ENCODE measurements around the gene STPG1. TPM values are rescaled to one million over a fixed set of nuclear protein-coding genes. Genes with fewer than 3 reads are reported as not detected.
"Not testable (repeated sequence)": the region's sequence is repeated elsewhere in the genome, so short reads cannot be mapped to it uniquely, and the experiment has no call there.

STPG1 gene, protein sequence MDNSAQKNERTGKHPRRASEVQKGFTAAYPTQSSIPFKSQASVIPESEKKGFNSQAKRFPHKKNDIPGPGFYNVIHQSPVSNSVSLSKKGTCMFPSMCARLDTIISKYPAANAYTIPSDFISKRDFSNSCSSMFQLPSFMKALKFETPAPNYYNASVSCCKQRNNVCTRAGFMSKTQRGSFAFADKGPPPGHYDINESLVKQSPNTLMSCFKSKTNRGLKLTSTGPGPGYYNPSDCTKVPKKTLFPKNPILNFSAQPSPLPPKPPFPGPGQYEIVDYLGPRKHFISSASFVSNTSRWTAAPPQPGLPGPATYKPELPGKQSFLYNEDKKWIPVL
- polyA plus RNA-seq (ENCODE audit: insufficient read length), result 12.2 TPM
- long read RNA-seq, donor 1, partial matches to known transcripts, result 0 of 4 reads
- long read RNA-seq, donor 1, other reads (novel, unspliced or antisense), result 0 of 4 reads
- long read RNA-seq, donor 2, partial matches to known transcripts, result 5 of 7 reads
- long read RNA-seq, donor 2, other reads (novel, unspliced or antisense), result 0 of 7 reads
- long read RNA-seq, donor 3, partial matches to known transcripts, result 0 of 1 reads
- long read RNA-seq, donor 3, other reads (novel, unspliced or antisense), result 0 of 1 reads
- long read RNA-seq, donor 4, result 0 reads
- long read RNA-seq, donor 5, transcript STPG1-202 (9 exons, 2,715 nt), result major isoform, 7 of 7 reads
- long read RNA-seq, donor 5, partial matches to known transcripts, result 0 of 7 reads
- long read RNA-seq, donor 5, other reads (novel, unspliced or antisense), result 0 of 7 reads
- long read RNA-seq, donor 6, partial matches to known transcripts, result 0 of 2 reads
- long read RNA-seq, donor 6, other reads (novel, unspliced or antisense), result 0 of 2 reads
- long read RNA-seq, donor 7, partial matches to known transcripts, result 0 of 4 reads
- long read RNA-seq, donor 7, other reads (novel, unspliced or antisense), result 0 of 4 reads
- long read RNA-seq, donor 8, partial matches to known transcripts, result 0 of 2 reads
- long read RNA-seq, donor 8, other reads (novel, unspliced or antisense), result 0 of 2 reads

- DNase-seq, result peak; percentile 95
Observed at GRCh38 chr1:24413350-24414163, at the start of gene STPG1. STPG1 (minus strand) TSS chr1:24413782; CDS start chr1:24401388, 12,394 bp downstream.

DNA sequence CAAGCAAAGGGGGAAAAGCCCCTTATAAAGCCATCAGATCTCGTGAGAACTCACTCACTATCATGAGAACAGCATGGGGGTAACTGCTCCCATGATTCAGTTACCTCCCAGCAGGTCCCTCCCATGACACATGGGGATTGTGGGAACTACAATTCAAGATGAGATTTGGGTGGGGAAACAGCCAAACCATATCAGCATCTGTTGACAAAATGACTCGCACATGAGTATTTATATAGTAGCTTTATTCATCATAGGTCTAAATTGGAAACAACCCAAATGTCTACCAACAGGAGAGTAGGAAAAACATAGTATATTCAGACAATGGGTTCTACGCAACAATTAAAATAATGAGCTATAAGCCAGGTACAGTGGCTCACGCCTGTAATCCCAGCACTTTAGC, 48.5 kb upstream of the STPG1 start:
- DNase-seq, result not testable (repeated sequence)

DNA sequence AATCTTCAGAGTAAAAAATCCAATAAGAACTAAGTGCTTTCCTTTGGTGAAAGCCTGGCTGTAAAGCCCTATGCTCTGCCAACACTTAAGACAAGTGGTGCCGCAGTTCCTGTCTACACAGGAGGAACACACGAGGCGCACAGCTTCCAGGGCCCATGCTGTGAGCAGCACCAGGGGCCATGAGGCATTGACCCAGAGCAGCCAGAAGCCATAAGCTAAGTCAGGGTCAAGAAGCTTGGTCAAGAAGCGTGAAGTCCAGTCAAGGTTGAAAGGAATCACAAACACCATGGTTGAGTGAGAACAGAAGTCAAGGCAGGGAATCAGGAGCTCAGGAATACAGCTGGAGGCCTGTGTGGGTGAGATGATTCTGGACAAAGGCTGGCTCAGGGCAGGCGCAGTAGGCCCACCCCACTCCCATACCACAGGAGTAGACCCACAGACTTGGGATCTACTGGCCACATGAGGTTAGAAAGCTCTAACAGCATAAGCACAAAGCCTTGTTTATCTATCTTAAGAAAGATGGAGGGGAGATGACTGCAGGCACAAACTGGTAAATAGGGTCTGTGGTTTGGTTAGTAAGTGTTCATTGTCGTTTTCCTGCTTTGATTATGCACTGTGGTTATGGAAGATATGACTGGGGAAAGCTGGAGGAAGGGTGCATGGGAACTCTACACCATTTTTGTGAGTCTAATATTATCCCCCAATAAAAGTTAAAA, 46.1 kb upstream of the STPG1 start:
- DNase-seq, result no peak

DNA sequence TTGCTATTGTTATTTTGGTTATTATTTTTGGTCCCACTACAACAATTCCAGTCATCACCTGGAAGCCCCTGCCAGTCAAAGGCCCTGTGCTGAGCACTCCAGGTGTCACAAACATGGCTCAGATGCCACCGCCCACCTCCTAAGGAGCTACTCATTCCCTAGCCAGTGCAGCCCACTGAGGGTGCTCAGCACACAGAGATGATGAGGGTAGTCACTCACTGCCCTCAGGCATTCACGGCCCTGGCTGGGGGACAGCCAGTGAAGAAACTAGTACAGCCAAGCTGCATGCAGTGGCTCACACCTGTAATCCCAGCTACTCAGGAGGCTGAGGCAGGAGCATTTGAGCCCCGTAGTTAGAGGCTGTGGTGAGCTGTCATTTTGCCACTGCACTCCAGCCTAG, 44.3 kb upstream of the STPG1 start:
- DNase-seq, result no peak

DNA sequence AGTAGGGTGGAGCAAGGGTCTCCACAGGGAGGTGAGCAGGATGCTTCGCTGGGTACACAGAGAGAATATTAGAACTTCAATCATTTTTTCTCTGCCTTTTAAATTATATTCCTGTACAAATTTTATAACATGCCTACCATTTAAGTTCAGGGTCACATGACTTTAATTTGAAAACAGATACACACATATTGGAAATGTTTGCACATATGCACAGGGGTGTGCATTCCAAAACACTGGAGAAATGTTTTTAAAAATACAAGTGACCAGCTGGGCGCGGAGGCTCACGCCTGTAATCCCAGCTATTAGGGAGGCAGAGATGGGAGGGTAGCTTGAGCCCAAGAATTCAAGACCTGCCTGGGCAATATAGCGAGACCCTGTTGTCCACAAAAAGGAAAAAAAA, 41.7 kb upstream of the STPG1 start:
- no peak for DNase-seq

GRCh38 chr1:24454673-24455072, 41.1 kb upstream of the STPG1 start:
- DNase-seq, result no peak

- DNase-seq, result no peak
Observed at GRCh38 chr1:24452922-24453485, 39.4 kb upstream of the STPG1 start.

DNA sequence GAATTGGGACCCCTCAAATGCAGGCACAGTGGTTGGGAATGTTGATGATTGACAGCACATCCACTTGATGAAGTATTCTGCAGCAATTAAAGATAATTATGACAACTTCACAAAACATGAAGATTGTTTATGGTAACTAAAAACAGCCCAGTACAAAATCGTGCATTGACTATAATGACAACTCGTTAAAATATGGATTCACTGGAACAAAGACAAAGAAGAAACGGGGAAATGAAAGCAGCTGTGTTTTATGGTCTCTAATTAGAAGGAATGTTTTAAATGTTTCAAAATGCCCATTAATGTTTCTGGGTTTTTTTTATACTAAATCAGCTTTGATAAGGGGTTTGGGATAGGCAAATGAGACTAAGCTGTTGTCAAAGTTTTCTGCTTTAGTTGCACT, 38.2 kb upstream of the STPG1 start:
- no peak for DNase-seq

DNA sequence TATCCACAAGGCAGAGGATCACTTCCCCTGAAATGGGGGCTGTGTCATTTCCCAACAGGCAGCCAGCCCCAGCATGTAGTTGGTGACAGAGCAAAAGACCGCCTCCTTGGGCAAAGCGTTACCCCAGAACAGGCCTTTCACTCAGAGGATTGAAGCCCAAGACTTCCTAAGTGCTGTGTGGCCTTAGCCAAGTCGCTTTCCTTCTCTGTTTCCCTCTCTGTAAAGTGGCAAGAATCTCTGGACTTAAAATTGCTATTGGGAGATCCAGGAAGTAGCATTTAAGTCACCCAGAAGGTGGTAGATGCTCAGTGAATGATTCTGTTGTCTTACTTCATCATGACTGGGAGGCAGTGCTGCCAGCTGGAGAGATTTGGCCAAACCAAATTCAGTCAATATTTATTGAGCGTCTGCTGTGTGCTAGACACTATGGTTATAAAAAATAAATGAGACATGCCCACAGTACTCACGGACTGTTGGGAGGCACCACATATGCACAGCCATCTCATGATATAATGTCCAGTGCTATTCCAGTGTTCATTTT, 37.3 kb upstream of the STPG1 start:
- no peak for DNase-seq

DNA sequence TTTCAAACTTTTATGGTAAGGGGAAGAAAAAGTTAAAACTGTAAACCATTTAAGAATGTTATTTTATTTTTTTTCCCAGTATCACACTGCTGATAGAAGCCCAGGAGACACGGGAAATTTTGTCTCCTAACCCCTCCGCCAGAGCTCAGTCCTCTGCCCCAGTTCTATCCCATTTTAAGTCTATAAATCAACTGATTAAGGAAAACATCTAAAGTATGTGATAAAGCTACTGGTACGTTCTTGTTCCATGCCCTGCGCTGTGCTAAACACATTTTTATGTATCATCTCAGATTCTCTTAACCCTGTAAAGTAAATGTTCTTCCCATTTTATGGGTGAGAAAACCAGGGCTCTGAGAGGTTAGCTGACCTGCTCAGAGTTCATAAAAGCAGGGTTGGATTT, 36.7 kb upstream of the STPG1 start:
- no peak for DNase-seq

- not testable (repeated sequence) for DNase-seq
Observed at GRCh38 chr1:24446446-24446845, 32.9 kb upstream of the STPG1 start.

DNA sequence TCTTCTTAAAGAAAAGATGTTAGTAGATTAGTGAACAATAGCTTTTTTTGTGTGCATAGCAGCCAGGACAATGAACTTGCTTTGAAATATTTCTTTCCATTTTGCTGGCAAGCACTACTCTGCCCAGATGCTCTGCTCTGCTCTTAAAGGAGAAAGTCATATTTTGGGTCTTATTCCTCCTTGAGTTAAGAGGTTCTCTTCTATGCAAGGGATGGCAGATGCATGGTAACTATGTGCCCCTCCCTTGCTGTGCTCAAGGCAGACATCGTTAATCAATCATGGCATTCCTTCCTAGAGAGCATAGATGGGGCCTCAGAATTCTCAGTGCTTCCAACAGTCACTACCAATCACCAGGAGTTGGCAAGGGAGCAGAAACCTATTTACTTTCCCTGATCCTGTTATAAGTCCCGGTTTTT, 29.7 kb upstream of the STPG1 start:
- DNase-seq, result no peak

DNA sequence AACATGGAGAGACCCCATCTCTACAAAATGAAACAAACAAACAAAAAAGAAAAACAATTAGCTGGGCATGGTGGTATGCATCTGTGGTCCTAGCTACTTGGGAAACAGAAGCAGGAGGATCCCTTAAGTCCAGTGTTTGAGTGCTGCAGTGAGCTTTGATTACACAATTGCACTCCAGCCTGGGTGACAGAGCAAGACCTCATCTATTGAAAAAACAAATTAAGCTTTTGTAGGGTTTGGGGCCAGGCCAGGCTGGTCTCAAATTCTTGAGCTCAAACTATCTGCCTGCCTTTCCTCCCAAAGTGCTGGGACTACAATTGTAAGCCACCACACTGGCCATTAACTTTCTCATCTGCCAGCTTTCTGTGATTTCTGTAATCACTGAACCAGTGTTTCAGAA, 29.2 kb upstream of the STPG1 start:
- no peak for DNase-seq

GRCh38 chr1:24441996-24442668, 28.6 kb upstream of the STPG1 start:
- no peak for DNase-seq

DNA sequence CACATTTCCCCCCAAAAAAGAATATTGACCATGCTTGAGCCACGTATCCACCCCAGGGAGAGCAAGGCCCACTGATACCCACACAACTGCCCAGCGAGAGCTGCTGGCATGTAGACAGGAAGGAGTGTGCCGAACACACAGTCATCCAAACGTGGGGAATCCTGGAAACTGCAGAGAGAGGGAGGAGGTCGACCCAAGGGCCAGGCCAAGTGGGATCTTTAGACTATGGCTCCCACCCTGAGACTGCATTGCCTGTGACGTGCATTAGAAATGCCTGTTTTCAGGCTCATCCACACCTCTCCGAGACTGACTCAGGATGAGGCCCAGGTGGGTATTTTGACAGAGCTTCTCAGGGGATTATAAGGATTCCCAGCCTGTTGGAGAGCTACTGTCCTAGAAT, 27.9 kb upstream of the STPG1 start:
- no peak for DNase-seq

- no peak for DNase-seq
Observed at GRCh38 chr1:24440436-24440835, 26.9 kb upstream of the STPG1 start.

- DNase-seq, result peak; percentile 45
Observed at GRCh38 chr1:24438423-24438901, 24.9 kb upstream of the STPG1 start.

DNA sequence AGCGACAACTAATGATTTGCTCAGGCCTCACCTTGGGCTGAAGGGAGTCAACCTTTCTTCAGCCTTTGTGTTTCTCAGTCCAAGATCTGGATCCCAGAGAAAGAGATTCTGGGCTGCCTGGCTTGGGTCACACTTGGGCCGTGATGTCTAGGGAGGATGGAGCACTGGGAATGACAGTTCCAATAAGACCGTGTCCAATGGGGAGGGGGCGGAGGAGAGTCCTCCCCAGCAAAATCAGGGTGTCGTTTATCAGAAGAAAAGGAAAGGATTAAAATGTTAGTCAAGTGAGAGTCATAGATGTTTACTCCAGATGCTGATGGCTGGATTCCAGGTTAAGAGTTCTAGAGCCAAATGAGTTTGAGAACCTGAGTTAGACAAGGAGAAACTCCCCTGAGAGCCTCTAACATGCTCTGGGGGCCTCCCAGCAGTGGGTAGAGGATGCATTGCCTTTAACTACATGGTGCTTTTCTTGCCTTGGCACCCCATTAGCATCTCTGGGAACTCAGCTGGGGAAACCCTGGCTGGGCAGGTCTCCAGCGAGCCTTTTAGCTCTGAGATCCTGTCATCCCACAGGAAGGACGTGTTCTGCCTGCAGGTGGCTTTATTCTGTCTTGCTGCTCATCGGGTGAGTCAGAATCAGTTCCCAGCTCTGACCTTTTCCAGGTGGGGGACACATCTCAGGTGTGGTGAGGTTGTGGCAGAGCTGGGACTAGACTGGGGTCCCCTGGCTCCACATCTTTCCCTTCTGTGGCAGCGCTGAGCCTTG, 24.2 kb upstream of the STPG1 start:
- no peak for DNase-seq

DNA sequence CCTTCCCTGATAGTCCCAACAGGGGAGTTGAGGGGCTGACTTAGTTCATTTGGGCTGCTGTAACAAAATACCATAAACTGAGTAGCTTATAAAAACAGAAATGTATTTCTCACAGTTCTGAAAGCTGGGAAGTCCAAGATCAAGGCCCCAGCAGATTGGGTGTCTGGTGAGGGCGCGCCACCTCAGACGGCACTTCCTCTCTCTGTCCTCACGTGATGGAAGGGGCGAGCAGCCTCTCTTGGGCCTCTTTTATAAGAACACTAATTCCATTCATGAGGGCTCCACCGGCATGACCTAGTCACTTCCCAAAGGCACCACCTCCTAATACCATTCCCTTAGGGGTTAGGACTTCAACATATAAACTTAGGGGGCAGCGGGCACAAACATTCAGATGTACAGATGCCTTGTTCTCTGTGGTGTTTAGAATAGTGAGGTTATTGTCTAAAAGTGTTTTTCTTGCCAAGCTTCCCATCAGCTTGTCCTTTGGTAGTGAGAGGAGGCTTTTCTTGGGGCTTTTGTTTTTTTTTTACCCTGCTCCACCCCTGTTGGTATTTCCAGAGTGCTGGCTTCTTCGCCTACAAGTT, 22.3 kb upstream of the STPG1 start:
- DNase-seq, result no peak
